ENCODE data around the gene ZFR2. TPM values are rescaled to one million over a fixed set of nuclear protein-coding genes. Genes with fewer than 3 reads are reported as not detected.

The ZFR2 gene
- total RNA-seq: 0.55 TPM
- long read RNA-seq: 0 reads

DNA sequence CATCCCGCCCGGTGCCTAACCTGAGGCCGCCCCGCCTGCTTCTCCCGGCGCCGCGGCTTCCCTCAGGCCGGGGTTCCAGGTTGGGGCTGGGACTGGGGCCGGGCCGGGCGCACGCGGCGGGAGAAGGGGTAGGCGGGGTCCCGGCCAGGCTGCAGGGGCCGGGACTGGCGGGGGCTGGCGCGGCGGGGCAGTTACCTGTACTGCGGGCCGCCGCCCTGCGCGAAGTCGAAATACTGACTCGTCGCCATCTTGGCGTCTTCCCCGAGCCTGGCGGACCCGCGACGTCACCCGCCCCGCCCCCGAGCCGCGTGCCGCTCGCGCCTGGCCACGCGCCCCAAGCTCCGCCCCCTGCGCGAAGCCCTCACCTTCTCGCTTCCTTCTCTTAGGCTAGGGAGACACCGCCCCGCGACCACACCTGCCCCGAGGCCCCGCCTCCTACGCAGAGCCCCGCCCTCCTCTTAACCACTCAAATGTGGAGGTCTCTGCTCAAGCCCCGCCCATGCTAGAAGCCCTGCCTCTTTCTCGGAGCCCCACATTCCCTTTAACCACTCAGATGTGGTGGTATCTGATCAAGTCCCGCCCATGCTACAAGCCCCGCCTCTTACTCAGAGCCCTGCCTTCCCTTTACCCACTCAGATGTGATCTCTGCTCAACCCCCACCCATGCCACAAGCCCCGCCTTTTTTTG is at the start of gene ZFR2:
TSS of gene ZFR2 (minus strand) at position 269 of the 687 bp plus-strand sequence. CDS start at position 248, 21 bp downstream.
- Histone ChIP-seq H3K27me3 (peaks cover 51% of the 10 kb centered on the region), H3K27ac (no peak within 1 kb of the TSS)

DNA sequence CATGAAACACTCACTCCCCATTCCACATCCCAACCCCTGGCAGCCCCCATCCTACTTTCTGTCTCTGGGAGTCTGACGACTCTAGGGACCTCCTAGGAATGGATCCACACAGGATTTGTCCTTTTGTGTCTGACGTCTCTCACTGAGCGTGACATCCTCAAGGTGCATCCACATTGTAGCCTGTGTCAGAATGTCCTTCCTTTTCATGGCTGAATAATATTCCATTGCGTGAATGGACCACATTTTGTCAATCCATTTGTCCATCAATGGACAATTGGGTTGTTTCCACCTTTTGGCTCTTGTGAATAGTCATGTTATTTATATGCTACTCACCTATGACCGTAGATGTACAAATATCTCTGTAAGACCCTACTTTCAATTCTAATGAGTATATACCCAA is 47.2 kb upstream of the ZFR2 start:
- no peak for DNase-seq
- Histone ChIP-seq H3K27ac (no peak overlapping the region), H3K4me3 (no peak overlapping the region), H3K9me3 (no peaks in the 10 kb centered on the region), H3K4me1 (no peaks in the 10 kb centered on the region), H3K36me3 (no peaks in the 10 kb centered on the region), H3K27me3 (no peaks in the 10 kb centered on the region)
- TF ChIP-seq, protein P1, sequence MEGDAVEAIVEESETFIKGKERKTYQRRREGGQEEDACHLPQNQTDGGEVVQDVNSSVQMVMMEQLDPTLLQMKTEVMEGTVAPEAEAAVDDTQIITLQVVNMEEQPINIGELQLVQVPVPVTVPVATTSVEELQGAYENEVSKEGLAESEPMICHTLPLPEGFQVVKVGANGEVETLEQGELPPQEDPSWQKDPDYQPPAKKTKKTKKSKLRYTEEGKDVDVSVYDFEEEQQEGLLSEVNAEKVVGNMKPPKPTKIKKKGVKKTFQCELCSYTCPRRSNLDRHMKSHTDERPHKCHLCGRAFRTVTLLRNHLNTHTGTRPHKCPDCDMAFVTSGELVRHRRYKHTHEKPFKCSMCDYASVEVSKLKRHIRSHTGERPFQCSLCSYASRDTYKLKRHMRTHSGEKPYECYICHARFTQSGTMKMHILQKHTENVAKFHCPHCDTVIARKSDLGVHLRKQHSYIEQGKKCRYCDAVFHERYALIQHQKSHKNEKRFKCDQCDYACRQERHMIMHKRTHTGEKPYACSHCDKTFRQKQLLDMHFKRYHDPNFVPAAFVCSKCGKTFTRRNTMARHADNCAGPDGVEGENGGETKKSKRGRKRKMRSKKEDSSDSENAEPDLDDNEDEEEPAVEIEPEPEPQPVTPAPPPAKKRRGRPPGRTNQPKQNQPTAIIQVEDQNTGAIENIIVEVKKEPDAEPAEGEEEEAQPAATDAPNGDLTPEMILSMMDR (IDR thresholded peaks at IDR 0.05): no peak
- intact Hi-C loops (cut with DNase I): no loop called here
- no peak for ATAC-seq

More for the DNA sequence above, at the start of gene ZFR2:
- no peak within 1 kb of the TSS for H3K4me3 ChIP-seq
- ATAC-seq: peak; percentile 44
- intact Hi-C loops (cut with DNase I): no loop called here
- no peaks in the 10 kb centered on the region for H3K4me1 ChIP-seq
- TF ChIP-seq, protein P1 (IDR thresholded peaks at IDR 0.05): no peak
- H3K36me3 ChIP-seq: no peaks in the 10 kb centered on the region
- H3K9me3 ChIP-seq: no peaks in the 10 kb centered on the region
- no peak for DNase-seq

DNA sequence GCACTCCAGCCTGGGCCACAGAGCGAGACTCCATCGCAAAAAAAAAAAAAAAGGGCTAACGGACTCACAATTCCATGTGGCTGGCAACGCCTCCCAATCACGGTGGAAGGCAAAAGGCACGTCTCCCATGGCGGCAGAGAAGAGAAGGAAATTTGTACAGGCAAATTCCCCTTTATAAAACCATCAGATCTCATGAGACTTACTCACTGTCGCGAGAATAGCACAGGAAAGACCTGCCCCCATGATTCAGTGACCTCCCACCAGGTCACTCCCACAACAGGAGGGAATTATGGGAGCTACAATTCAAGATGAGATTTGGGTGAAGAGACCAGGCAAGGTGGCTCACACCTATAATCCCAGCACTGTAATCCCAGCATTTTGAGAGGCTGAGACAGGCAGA is 45.4 kb upstream of the ZFR2 start:
- H3K4me1 ChIP-seq: no peaks in the 10 kb centered on the region
- H3K4me3 ChIP-seq: no peak overlapping the region
- H3K9me3 ChIP-seq: peaks cover 6% of the 10 kb centered on the region
- no peak for DNase-seq
- no peaks in the 10 kb centered on the region for H3K27me3 ChIP-seq
- H3K27ac ChIP-seq: no peak overlapping the region
- no peaks in the 10 kb centered on the region for H3K36me3 ChIP-seq
- no peak for ATAC-seq
- intact Hi-C loops (cut with DNase I): no loop called here
- TF ChIP-seq, protein P1 (IDR thresholded peaks at IDR 0.05): no peak

DNA sequence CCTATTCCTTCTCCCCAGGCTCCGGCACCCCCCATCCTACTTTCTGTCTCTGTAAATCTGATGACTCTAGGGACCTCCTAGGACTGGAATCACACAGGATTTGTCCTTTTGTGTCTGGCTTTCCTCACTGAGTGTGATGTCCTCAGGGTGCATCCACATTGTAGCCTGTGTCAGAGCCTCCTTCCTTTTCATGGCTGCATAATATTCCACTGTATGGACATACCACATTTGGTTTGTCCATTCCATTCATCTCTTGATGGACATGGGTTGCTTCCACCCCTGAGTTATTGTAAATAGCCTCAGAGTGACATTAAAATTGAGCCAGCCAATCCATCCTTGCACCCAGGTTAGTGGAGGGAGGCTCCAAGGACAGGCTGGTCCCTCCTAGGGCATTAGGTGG is 41.3 kb upstream of the ZFR2 start:
- intact Hi-C loops (cut with DNase I): no loop called here
- ATAC-seq: no peak
- TF ChIP-seq, protein P1 (IDR thresholded peaks at IDR 0.05): no peak

DNA sequence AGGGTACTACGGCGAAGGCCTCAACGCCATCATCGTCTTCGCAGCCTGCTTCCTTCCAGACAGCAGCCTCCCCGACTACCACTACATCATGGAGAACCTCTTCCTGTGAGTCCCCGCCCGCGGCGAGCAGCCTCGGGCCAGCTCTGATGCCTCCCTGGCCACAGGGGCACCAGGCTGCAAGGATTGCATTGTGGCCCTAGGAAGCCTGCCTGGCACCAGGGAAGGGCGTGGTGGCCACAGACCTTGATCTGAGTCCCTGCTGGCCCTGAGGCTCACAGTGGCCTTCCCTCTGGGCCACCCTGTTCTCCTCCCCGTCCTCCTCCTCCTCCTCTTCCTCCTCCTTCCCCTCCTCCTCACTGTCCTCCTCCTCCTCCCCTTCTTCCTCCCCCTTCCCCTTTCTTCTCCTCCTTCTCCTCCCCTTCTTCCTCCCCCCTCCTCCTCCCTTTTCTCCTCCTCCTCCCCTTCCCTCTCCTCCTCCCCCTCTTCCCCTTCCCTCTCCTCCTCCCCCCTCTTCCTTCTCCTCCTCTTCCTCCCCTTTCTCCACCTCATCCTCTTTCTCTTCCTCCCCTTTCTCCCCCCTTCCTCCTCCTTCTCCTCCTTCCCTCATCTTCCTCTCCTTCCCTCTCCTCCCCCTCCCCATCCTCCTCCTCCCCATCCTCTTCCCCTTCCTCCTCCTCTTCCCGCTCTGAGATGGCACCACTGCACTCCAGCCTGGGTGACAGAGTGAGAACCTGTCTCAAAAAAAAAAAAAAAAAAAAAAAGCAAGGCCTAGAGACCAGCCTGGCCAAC is 39.6 kb upstream of the ZFR2 start:
- Histone ChIP-seq H3K4me1 (no peaks in the 10 kb centered on the region), H3K27me3 (no peaks in the 10 kb centered on the region), H3K27ac (no peak overlapping the region), H3K36me3 (no peaks in the 10 kb centered on the region), H3K9me3 (peaks cover 6% of the 10 kb centered on the region), H3K4me3 (no peak overlapping the region)
- intact Hi-C loops (cut with DNase I): no loop called here
- TF ChIP-seq, protein P1 (IDR thresholded peaks at IDR 0.05): no peak
- DNase-seq (no peak), ATAC-seq (no peak)

More for the DNA sequence above, 41.3 kb upstream of the ZFR2 start:
- Histone ChIP-seq H3K27ac (no peak overlapping the region), H3K27me3 (no peaks in the 10 kb centered on the region), H3K4me1 (no peaks in the 10 kb centered on the region), H3K4me3 (no peak overlapping the region), H3K36me3 (no peaks in the 10 kb centered on the region), H3K9me3 (peaks cover 6% of the 10 kb centered on the region)
- DNase-seq: no peak
